ENCODE results near the gene INPP5F. TPM values are rescaled to one million over a fixed set of nuclear protein-coding genes. Genes with fewer than 3 reads are reported as not detected.
A peak's percentile ranks its signal among the peaks of the same experiment; 100 is the strongest.

INPP5F gene
- total RNA-seq, 1 donor from 2014 or later, result 5.1 TPM

DNA sequence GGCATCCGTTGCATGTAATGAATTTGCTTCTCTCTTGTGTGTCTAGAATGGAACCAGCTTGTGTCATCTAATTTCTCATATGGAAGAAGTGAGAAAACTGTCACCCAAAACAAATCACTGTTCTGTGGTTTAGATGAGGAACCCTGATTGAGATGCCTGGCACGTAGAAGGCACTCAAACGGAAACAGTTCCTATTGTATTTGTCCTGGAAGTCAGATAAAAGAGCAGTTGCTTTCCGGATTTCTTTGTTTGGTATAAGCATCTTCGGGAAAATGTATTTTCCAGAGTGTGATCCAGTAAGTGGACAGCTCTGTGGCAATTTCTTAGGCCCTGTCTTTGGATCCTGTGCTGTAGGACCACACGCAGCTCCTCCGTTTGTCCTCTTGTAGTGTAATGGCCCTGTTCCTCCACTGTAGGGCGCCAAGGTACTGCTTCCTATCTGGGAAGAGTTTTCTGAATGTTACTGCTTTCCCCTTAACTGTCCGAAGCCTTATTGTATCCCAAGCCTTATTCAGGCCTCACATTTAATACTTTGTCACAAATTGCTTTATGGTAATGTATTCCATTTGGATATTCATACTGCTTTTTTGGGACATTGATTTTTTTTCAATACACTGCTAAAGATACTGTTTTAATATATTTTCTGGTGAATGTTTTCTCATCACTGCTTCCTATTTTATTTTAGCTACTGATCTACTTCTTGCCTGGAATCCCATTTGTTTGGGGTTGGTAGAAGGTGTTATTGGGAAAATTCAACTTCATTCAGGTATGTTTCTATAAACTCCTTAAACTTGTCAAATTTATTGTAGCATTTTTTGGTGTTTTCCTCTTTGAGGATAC lies 24.8 kb downstream of the INPP5F start:
- TF ChIP-seq CTCF (IDR thresholded peaks at IDR 0.05), result peak; percentile 87 to 93 (median 92)
- no peak overlapping the region for H3K4me3 ChIP-seq
- intact Hi-C loops (cut with DNase I), result loop anchor here (5.0 kb wide), 2 partner anchors 77 to 107 kb away; no protein-coding TSS in a partner anchor
- H3K27ac ChIP-seq, result no peak overlapping the region
- DNase-seq (ENCODE audit: low spot score in 2 of 2), result peak in 1 of 2 donors; percentile 87
- no peaks in the 10 kb centered on the region for H3K36me3 ChIP-seq
- peaks cover 0 to under 1% of the 10 kb centered on the region in 2 donors for H3K4me1 ChIP-seq
- no peaks in the 10 kb centered on the region for H3K27me3 ChIP-seq
- H3K9me3 ChIP-seq, result no peaks in the 10 kb centered on the region

- TF ChIP-seq CTCF (IDR thresholded peaks at IDR 0.05), result no peak
- Histone ChIP-seq H3K27me3 (no peaks in the 10 kb centered on the region), H3K4me1 (peaks cover 0 to 3% of the 10 kb centered on the region in 2 donors), H3K27ac (no peak overlapping the region), H3K9me3 (no peaks in the 10 kb centered on the region), H3K4me3 (no peak overlapping the region), H3K36me3 (no peaks in the 10 kb centered on the region)
- DNase-seq (ENCODE audit: low spot score in 2 of 2), result no peak
- intact Hi-C loops (cut with DNase I), result loop anchor here (5.0 kb wide), 2 partner anchors 74 to 104 kb away; no protein-coding TSS in a partner anchor
Observed at GRCh38 chr10:119753309-119753708, 27.5 kb downstream of the INPP5F start.

GRCh38 chr10:119754085-119754484 lies 28.2 kb downstream of the INPP5F start:
- Histone ChIP-seq H3K4me1 (peaks cover 0 to 3% of the 10 kb centered on the region in 2 donors), H3K36me3 (no peaks in the 10 kb centered on the region), H3K27me3 (no peaks in the 10 kb centered on the region), H3K4me3 (no peak overlapping the region), H3K27ac (no peak overlapping the region), H3K9me3 (no peaks in the 10 kb centered on the region)
- no peak for DNase-seq (ENCODE audit: low spot score in 2 of 2)
- no peak for TF ChIP-seq CTCF (IDR thresholded peaks at IDR 0.05)
- intact Hi-C loops (cut with DNase I), result loop anchor here (5.0 kb wide), 2 partner anchors 73 to 103 kb away; no protein-coding TSS in a partner anchor

GRCh38 chr10:119754936-119755335 lies 29.1 kb downstream of the INPP5F start:
- Histone ChIP-seq H3K4me3 (no peak overlapping the region), H3K27me3 (no peaks in the 10 kb centered on the region), H3K4me1 (peaks cover 0 to 3% of the 10 kb centered on the region in 2 donors), H3K9me3 (no peaks in the 10 kb centered on the region), H3K36me3 (no peaks in the 10 kb centered on the region), H3K27ac (peak overlapping the region; percentile 62 to 73)
- DNase-seq (ENCODE audit: low spot score in 2 of 2), result no peak
- no peak for TF ChIP-seq CTCF (IDR thresholded peaks at IDR 0.05)
- intact Hi-C loops (cut with DNase I), result loop anchor here (5.0 kb wide), 2 partner anchors 72 to 102 kb away; no protein-coding TSS in a partner anchor

GRCh38 chr10:119755446-119755845 lies 29.6 kb downstream of the INPP5F start:
- Histone ChIP-seq H3K4me1 (peaks cover 0 to 3% of the 10 kb centered on the region in 2 donors), H3K27ac (peak overlapping the region; percentile 62 to 73), H3K27me3 (no peaks in the 10 kb centered on the region), H3K36me3 (no peaks in the 10 kb centered on the region), H3K4me3 (no peak overlapping the region), H3K9me3 (no peaks in the 10 kb centered on the region)
- intact Hi-C loops (cut with DNase I), result no loop called here
- DNase-seq (ENCODE audit: low spot score in 2 of 2), result no peak
- TF ChIP-seq CTCF (IDR thresholded peaks at IDR 0.05), result no peak

All from ascending aorta (tissue), 2 donors.